ENCODE data around the gene OR2F1.

GRCh38 chr7:143993924-143994323 lies 39.3 kb downstream of the OR2F1 start:
- TF ChIP-seq CTCF (IDR thresholded peaks at IDR 0.05; ENCODE audit: insufficient read depth, low read length) (no peak), GABPA (IDR thresholded peaks at IDR 0.05; ENCODE audit: low read depth) (no peak)

All from HL-60 (cell line).